Stimulated activated CD4-positive, alpha-beta T cell treated with anti-CD3 and anti-CD28 coated beads, Interleukin-15, amount 100 ng/mL, for 1 hour (primary cell): ENCODE data around the gene SLC27A1.
"Not testable (repeated sequence)": the region's sequence is repeated elsewhere in the genome, so short reads cannot be mapped to it uniquely, and the experiment has no call there.

Experiments
- DNase-seq, 2 donors: peaks; one replicate each; pipeline ENCODE4 v3.0.0-alpha.2; 2020; ENCODE audit warnings: low read depth in 1 of 2, low spot score in 1 of 2

Gene SLC27A1

GRCh38 chr19:17538684-17539237, 68.4 kb downstream of the SLC27A1 start:
- DNase-seq: no peak

GRCh38 chr19:17539238-17540117, 69.2 kb downstream of the SLC27A1 start:
- peak; percentile 89 to 91 for DNase-seq

- DNase-seq: no peak
These were observed 69.8 kb downstream of the SLC27A1 start for GRCh38 chr19:17540174-17540573.

- no peak for DNase-seq
These were observed 70.9 kb downstream of the SLC27A1 start for GRCh38 chr19:17541184-17541759.

GRCh38 chr19:17542042-17542441, 71.7 kb downstream of the SLC27A1 start:
- no peak for DNase-seq

- DNase-seq: no peak
These were observed 72.7 kb downstream of the SLC27A1 start for GRCh38 chr19:17542793-17543582.

- no peak for DNase-seq
These were observed 73.7 kb downstream of the SLC27A1 start for GRCh38 chr19:17543986-17544385.

GRCh38 chr19:17544418-17544817, 74.1 kb downstream of the SLC27A1 start:
- no peak for DNase-seq

- no peak for DNase-seq
These were observed 77.8 kb downstream of the SLC27A1 start for GRCh38 chr19:17548145-17548544.

- DNase-seq: no peak
These were observed 78.9 kb downstream of the SLC27A1 start for GRCh38 chr19:17549085-17549740.

- no peak for DNase-seq
These were observed 79.8 kb downstream of the SLC27A1 start for GRCh38 chr19:17550076-17550667.

- not testable (repeated sequence) for DNase-seq
These were observed 82.4 kb downstream of the SLC27A1 start for GRCh38 chr19:17552735-17553134.

- no peak for DNase-seq
These were observed 82.9 kb downstream of the SLC27A1 start for GRCh38 chr19:17553256-17553655.

GRCh38 chr19:17554968-17555479, 84.7 kb downstream of the SLC27A1 start:
- no peak for DNase-seq

GRCh38 chr19:17555480-17555928, 85.2 kb downstream of the SLC27A1 start, which contains the start of gene COLGALT1:
Gene COLGALT1 (plus strand): TSS chr19:17555649. CDS start chr19:17555714, 65 bp downstream.
- DNase-seq: peak; percentile 93 to 99
